GM12865 (cell line): Measurements from ENCODE around the gene TIMM8B.

Source experiments
- DNase-seq: peaks from one replicate; pipeline ENCODE4 v3.0.0; 2010; ENCODE audit warnings: low read depth
- H3K4me3 ChIP-seq: 2 replicates; pipeline ENCODE4 v1.5.1; 2011; ENCODE audit warnings: mild to moderate bottlenecking, low read depth, low read length, control low read depth
- TF ChIP-seq, protein P1 (sequence below): IDR thresholded peaks from 2 replicates; pipeline ENCODE4 v1.5.1; 2011; ENCODE audit warnings: low read length, control low read depth, low read depth, inconsistent platforms; ENCODE audit not compliant: insufficient read depth; ENCODE audit errors: missing control alignments

TIMM8B gene

GRCh38 chr11:112121981-112122615 is 35.5 kb upstream of the TIMM8B start:
- DNase-seq: no peak
- TF ChIP-seq, protein P1, sequence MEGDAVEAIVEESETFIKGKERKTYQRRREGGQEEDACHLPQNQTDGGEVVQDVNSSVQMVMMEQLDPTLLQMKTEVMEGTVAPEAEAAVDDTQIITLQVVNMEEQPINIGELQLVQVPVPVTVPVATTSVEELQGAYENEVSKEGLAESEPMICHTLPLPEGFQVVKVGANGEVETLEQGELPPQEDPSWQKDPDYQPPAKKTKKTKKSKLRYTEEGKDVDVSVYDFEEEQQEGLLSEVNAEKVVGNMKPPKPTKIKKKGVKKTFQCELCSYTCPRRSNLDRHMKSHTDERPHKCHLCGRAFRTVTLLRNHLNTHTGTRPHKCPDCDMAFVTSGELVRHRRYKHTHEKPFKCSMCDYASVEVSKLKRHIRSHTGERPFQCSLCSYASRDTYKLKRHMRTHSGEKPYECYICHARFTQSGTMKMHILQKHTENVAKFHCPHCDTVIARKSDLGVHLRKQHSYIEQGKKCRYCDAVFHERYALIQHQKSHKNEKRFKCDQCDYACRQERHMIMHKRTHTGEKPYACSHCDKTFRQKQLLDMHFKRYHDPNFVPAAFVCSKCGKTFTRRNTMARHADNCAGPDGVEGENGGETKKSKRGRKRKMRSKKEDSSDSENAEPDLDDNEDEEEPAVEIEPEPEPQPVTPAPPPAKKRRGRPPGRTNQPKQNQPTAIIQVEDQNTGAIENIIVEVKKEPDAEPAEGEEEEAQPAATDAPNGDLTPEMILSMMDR: no peak

GRCh38 chr11:112118176-112118575 is 31.6 kb upstream of the TIMM8B start:
- TF ChIP-seq, protein P1: no peak
- peak; percentile 10 for DNase-seq

More at GRCh38 chr11:112121981-112122615, 35.5 kb upstream of the TIMM8B start:
- no peak overlapping the region for H3K4me3 ChIP-seq

GRCh38 chr11:112115386-112115785 is 28.8 kb upstream of the TIMM8B start:
- TF ChIP-seq, protein P1: no peak
- DNase-seq: no peak
- H3K4me3 ChIP-seq: no peak overlapping the region

More at GRCh38 chr11:112118176-112118575, 31.6 kb upstream of the TIMM8B start:
- H3K4me3 ChIP-seq: no peak overlapping the region

DNA sequence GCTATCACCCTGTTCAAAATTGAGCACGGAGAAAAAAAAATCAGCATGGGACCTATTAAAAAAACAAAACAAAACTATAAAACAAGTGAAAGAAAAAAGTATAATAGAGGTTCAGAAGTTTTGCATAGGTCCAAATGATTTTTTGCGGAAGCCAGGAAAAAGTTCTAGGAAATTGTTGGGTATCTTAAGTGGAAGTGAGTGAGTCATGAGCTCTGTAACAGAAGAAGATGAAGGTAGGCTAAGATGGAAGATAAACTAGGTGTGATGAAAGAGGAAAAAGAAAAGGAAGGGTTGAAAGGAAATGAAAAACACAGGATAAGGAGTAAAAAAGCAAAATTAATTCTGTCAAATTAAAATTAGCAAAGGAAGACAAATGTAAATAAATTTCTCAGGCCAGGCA is 27.9 kb upstream of the TIMM8B start:
- no peak overlapping the region for H3K4me3 ChIP-seq
- TF ChIP-seq, protein P1: no peak
- DNase-seq: no peak

DNA sequence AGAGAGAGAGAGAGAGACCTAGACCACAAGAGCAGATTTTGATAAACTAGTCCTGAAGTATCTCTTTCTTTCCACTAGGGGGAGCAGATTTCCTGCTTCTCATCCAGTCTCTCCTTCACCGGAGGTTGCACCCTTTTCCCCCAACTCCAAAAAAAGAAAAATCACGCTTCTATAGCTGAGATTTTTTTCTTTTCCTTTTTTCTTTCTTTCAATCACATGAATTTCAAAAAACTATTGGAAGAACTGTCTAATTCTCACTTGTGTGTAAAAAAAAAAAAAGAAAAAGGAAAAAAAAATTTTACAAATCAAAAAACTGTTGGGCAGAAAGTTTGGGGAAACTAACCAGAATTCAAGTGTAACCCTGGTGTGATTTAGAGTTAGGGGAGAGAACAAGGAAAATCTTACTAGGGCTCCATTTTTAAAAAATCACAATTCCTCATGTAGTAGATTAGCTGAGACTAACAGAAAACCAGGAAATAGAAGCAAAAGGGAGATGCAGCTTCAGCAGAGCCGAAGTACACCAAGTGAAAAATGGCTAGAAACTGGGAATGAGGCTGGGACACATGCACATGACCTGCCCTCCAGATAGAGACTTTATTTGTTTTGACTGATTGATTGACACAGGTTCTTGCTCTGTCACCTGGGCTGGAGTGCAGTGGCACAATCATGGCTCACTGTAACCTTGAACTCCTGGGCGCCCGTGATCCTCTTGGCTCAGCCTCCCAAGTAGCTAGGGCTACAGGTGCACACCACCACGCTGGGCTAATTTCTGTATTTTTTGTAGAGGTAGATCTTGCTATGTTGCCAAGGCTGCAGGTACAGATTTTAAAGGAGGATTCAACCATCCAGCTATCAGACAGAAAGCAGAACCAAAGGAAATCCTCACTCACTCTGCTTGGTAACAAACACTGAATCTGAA is 27.2 kb upstream of the TIMM8B start:
- no peak overlapping the region for H3K4me3 ChIP-seq
- peak; percentile 51 for DNase-seq
- TF ChIP-seq, protein P1: peak; percentile 70

- no peak for DNase-seq
- no peak overlapping the region for H3K4me3 ChIP-seq
- TF ChIP-seq, protein P1: no peak
Measured at GRCh38 chr11:112106070-112106469, 19.5 kb upstream of the TIMM8B start.
